GM19025 (cell line): Measurements from ENCODE around the gene MZB1.
A peak's percentile ranks its signal among the peaks of the same experiment; 100 is the strongest.
"Not testable (repeated sequence)": the region's sequence is repeated elsewhere in the genome, so short reads cannot be mapped to it uniquely, and the experiment has no call there.

ENCODE experiments used
- ATAC-seq: cut with Tn5 transposase; IDR thresholded peaks from one replicate; pipeline ENCODE4 v1.9.1; 2021; ENCODE audit warnings: mild to moderate bottlenecking, low read depth, moderate library complexity; ENCODE audit not compliant: unreplicated experiment

The MZB1 gene

GRCh38 chr5:139410993-139411828 lies 21.5 kb upstream of the MZB1 start:
- no peak for ATAC-seq

- ATAC-seq = no peak
Measured at GRCh38 chr5:139410121-139410992, 20.6 kb upstream of the MZB1 start.

- not testable (repeated sequence) for ATAC-seq
Measured at GRCh38 chr5:139409116-139409515, 19.4 kb upstream of the MZB1 start.

- no peak for ATAC-seq
Measured at GRCh38 chr5:139408191-139408590, 18.5 kb upstream of the MZB1 start.

DNA sequence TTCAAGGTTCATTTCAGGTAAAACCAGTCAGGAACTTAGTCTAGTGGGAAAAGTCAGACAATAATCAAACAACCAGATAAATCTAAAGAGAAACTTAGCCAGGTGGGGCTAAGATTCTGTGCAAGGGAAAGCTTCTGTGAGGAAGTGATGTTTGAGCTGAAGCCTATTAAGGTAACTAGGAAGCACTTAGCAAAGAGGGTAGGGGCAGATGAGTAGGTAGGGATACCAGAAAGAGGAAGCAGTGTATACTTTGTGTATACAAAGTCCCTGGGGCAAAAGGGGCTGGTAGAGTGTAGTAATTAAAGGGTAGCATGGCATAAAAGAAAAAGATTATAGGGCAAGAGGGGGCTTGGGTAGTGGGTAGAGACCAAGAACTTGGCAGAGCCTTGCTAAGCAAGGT lies 17.8 kb upstream of the MZB1 start:
- no peak for ATAC-seq

- ATAC-seq = no peak
Measured at GRCh38 chr5:139406963-139407362, 17.2 kb upstream of the MZB1 start.

- ATAC-seq = no peak
Measured at GRCh38 chr5:139404484-139404840, 14.7 kb upstream of the MZB1 start.

DNA sequence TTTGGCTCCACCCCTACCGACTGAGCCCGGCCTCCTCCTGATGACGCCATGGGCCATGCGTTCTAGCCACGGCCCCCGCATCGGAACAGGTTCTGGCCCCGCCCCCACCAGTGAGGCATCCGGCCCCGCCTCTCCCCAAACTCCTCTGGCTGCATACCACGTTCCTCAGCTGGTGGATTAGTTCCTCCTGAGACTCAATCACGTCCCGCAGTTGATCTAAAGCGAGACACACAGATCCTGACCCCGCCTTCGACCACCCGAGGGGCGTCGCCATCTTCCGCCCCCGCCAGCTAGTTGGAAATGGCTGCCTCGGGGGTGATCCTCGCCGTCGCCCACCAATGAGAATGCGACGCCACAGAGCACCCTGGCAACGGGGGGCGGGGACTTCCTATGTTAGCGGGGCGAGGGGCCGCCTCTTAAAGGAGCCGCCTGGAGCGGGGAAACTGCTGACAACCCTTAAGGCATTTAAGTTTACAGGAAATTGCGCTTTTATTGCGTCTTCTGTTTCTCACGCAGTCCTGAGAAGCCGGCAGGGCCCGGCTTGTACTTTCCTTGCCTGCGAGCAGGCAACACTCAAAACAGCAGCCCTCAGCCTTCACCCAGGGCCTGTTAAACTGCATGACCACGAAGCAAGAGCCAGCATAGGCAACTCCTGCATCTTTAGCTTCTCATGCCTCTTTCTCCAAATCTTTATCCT lies 14.2 kb upstream of the MZB1 start, which contains the start of gene SPATA24:
SPATA24 (minus strand) TSS at position 303 of the 697 bp plus-strand sequence; CDS start at position 274, 29 bp downstream.
- peak; percentile 78 for ATAC-seq

DNA sequence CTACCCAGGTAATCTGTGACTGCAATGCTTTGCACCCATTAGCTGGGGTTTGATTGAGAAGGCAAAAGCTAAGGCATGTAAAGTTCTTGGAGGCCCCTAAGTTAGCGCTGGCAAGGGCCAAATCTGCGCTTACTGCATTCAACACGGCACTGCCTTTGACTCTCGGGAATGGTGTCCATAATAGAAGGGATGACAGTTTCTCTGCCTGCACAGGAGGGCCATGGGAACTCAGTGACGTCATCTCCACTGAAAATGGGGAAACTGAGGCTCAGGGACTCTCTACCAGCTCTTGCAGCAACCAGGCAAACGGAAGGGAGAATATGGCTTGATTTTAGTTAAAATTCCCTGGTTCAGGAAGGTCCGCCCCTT lies 13.7 kb upstream of the MZB1 start:
- ATAC-seq = no peak

DNA sequence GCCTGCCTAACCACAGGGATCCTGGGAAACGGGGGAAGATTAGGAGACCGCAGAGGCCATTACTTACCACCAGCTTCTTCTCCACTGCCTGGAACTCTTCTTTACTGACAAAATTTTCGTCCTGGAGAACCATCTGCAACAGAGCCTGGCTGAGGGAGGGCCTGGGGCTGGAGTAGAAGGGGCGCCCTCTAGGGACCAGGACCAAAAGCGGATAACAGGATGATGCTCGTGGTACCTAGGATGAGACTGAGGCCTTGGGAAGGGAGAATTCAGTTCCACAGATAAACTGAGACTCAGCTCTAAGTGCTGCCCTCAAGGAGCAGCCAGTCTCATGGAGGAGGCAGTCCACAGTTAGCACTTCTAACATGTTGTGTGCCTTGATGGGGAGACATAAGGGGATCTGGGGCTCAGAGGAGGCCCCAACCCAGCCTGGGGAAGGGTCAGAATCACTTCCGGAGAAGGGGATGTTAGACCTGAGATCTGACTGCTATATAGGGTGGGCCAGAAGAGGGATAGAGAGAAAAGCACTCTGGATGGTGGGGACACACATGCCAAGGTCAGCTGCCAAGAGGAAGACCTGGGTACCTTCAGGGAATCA lies 12.9 kb upstream of the MZB1 start:
- no peak for ATAC-seq

DNA sequence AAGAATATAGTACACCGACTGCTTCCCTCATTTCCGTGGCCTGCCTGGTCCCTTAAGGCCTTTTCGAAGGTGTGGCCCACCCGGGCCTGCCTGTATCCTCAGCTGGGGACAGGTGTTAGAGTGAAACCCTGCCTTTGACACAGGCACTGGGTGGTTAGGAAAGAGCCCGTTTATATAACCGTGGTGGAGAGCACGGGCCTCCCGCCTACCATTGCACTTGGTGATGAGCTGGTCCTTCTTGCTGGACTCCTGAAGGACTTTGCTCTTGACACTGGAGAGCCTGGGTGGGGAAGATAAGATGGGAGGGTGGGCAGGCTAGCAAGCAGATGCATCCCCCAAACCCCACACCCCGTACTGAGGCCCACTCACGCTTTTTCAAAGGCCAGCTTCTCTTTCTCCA lies 11.8 kb upstream of the MZB1 start:
- ATAC-seq = no peak

DNA sequence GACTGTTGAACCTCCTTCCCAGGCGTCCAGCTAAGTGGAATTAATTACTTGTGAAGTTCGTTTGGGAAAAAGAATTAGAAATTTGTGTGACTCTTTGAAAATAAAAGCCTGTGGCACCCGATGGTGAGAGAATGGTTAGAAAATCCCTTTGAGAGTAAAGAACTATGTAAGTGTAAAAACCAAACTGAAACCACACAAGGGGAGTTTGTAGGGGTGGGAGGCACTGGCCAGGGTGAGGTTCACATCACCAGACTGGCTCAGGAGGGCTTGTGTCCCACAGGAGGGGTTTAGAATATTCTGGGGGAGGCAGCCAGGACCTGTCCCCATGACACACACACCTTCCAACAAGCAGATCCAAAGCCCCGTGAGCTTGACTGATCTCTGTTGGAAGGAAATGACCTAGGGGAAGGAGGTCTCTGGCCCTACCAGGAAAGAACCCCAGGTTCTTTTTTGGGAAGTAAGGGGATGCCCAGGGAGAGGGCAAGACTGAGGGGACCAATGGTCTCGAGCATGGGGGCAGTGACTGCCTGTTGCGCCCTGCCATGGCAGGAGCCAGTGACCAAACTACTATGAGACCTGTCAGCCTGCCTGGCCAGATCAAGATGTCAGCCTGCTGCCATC lies 9.9 kb upstream of the MZB1 start:
- ATAC-seq = no peak

GRCh38 chr5:139397921-139398320 lies 8.2 kb upstream of the MZB1 start:
- no peak for ATAC-seq

- ATAC-seq = no peak
Measured at GRCh38 chr5:139396691-139397090, 7.0 kb upstream of the MZB1 start.

GRCh38 chr5:139395844-139396640 lies 6.3 kb upstream of the MZB1 start:
- ATAC-seq = no peak

- ATAC-seq = no peak
Measured at GRCh38 chr5:139394654-139395566, 5.2 kb upstream of the MZB1 start, which contains the start of gene PROB1. TSS of gene PROB1 (minus strand) at chr5:139395104. CDS start at chr5:139395081, 23 bp downstream.

- no peak for ATAC-seq
Measured at GRCh38 chr5:139394123-139394653, 4.5 kb upstream of the MZB1 start.
